Measurements from ENCODE around the gene ADGRL1. TPM values are rescaled to one million over a fixed set of nuclear protein-coding genes. Genes with fewer than 3 reads are reported as not detected.

Gene ADGRL1
- total and polyA plus RNA-seq, 9 of the 15 experiments (the other 6 are each of a cell fraction or from before 2014, with no cell fraction given), result 0.14 to 37.0 (median 8.6) TPM

DNA sequence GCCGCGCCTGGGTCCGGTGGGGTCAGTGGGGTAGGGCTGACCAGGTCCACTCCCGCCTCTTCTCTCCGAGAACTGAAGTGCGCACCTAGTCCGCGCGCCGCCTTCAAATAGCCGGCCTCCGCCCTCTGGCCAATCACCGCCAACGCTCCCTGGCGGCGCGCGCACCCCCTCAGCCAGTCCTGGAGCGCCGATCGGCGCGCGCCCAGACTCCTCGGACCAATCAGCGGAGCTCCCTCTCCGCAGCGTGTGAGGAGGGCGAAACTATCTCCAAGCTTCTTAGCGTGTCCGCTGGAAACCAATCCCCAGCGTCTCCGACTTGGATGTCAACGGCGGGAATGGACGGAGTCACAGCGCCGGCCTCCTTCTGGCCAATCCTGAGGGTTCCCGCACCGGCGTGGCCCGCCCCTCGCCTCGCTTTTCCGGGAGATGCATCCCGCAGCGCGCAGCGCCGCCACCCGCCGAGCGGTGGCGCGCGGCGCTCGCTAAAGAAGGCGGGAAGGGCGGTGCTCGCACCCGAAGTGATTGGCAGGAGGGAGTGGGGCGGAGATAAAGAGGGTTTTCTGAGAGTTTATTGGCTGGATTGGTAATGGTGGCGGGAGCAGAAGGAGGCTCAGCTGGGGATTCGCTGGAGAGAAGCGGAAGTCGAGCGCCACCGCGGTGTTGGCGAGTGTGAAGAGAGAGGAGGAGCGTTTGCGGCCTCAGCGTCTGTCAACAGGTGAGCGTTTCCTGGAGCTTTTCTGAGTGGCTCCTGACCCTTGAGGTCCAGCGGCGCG lies 69.3 kb downstream of the ADGRL1 start, which contains the start of gene ASF1B (continued):
- TF ChIP-seq, protein P1, sequence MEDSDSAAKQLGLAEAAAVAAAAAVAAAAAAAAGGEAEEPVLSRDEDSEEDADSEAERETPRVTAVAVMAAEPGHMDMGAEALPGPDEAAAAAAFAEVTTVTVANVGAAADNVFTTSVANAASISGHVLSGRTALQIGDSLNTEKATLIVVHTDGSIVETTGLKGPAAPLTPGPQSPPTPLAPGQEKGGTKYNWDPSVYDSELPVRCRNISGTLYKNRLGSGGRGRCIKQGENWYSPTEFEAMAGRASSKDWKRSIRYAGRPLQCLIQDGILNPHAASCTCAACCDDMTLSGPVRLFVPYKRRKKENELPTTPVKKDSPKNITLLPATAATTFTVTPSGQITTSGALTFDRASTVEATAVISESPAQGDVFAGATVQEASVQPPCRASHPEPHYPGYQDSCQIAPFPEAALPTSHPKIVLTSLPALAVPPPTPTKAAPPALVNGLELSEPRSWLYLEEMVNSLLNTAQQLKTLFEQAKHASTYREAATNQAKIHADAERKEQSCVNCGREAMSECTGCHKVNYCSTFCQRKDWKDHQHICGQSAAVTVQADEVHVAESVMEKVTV (CRISPR knock-in tag; IDR thresholded peaks at IDR 0.05), result peak; percentile 91
- TF ChIP-seq CHD2 (IDR thresholded peaks at IDR 0.05; ENCODE audit: low read depth, low read length), result peak; percentile 74
- TF ChIP-seq MAZ (CRISPR knock-in tag; conservative IDR thresholded peaks at IDR 0.05 in 1 of 2, IDR thresholded peaks at IDR 0.05 in 1 of 2), result peak; percentile 16 to 48
- TF ChIP-seq, protein P2, sequence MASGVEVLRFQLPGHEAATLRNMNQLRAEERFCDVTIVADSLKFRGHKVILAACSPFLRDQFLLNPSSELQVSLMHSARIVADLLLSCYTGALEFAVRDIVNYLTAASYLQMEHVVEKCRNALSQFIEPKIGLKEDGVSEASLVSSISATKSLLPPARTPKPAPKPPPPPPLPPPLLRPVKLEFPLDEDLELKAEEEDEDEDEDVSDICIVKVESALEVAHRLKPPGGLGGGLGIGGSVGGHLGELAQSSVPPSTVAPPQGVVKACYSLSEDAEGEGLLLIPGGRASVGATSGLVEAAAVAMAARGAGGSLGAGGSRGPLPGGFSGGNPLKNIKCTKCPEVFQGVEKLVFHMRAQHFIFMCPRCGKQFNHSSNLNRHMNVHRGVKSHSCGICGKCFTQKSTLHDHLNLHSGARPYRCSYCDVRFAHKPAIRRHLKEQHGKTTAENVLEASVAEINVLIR (CRISPR knock-in tag; IDR thresholded peaks at IDR 0.05), result peak; percentile 73
- TF ChIP-seq NBN (IDR thresholded peaks at IDR 0.05; ENCODE audit: low read depth), result peak; percentile 41; the same call in 1 of the 2 replicates
- no peak for TF ChIP-seq DMBX1 (CRISPR knock-in tag; IDR thresholded peaks at IDR 0.05; ENCODE audit: borderline replicate concordance)
- TF ChIP-seq SAFB (IDR thresholded peaks at IDR 0.05; ENCODE audit: borderline replicate concordance, low read depth, low read length), result no peak
- TF ChIP-seq MEIS2 (IDR thresholded peaks at IDR 0.05; ENCODE audit: partially characterized antibody), result peak; percentile 95
- TF ChIP-seq, protein P3, sequence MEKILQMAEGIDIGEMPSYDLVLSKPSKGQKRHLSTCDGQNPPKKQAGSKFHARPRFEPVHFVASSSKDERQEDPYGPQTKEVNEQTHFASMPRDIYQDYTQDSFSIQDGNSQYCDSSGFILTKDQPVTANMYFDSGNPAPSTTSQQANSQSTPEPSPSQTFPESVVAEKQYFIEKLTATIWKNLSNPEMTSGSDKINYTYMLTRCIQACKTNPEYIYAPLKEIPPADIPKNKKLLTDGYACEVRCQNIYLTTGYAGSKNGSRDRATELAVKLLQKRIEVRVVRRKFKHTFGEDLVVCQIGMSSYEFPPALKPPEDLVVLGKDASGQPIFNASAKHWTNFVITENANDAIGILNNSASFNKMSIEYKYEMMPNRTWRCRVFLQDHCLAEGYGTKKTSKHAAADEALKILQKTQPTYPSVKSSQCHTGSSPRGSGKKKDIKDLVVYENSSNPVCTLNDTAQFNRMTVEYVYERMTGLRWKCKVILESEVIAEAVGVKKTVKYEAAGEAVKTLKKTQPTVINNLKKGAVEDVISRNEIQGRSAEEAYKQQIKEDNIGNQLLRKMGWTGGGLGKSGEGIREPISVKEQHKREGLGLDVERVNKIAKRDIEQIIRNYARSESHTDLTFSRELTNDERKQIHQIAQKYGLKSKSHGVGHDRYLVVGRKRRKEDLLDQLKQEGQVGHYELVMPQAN (IDR thresholded peaks at IDR 0.05; ENCODE audit: borderline replicate concordance), result peak; percentile 73; the same call in 1 of the 2 replicates
- no peak for TF ChIP-seq ZSCAN32 (CRISPR knock-in tag; IDR thresholded peaks at IDR 0.05)
- peak; percentile 29; the same call in 1 of the 2 replicates for TF ChIP-seq LCOR (CRISPR knock-in tag; IDR thresholded peaks at IDR 0.05)
- no peak; the same call in 1 of the 2 replicates for TF ChIP-seq POLR2AphosphoS2 (IDR thresholded peaks at IDR 0.05; ENCODE audit: low read length)
- peak; percentile 92 for TF ChIP-seq ASH1L (IDR thresholded peaks at IDR 0.05; ENCODE audit: borderline replicate concordance, low read depth, partially characterized antibody)
- 0 out of 2 replicates have a peak, but pooled peaks have one; percentile 39 for TF ChIP-seq E2F3 (CRISPR knock-in tag; IDR thresholded peaks at IDR 0.05)
- 0 out of 2 replicates have a peak, but pooled peaks have one; percentile 16 for TF ChIP-seq ATF1 (CRISPR knock-in tag; IDR thresholded peaks at IDR 0.05)
- peak; percentile 97 for TF ChIP-seq ATF1 (tag; IDR thresholded peaks at IDR 0.05)
- no peak for TF ChIP-seq BRCA1 (IDR thresholded peaks at IDR 0.05)
- TF ChIP-seq BRCA1 (CRISPR knock-in tag; IDR thresholded peaks at IDR 0.05), result no peak
- TF ChIP-seq TARDBP (IDR thresholded peaks at IDR 0.05), result peak; percentile 15; the same call in 1 of the 2 replicates
- peak; percentile 72 for TF ChIP-seq RFX5 (IDR thresholded peaks at IDR 0.05; ENCODE audit: low read depth, low read length)
- TF ChIP-seq FOXK2 (conservative IDR thresholded peaks at IDR 0.05 in 1 of 2, IDR thresholded peaks at IDR 0.05 in 1 of 2; ENCODE audit: low read depth in 2 of 2), result peak; percentile 92
- TF ChIP-seq, protein P4, sequence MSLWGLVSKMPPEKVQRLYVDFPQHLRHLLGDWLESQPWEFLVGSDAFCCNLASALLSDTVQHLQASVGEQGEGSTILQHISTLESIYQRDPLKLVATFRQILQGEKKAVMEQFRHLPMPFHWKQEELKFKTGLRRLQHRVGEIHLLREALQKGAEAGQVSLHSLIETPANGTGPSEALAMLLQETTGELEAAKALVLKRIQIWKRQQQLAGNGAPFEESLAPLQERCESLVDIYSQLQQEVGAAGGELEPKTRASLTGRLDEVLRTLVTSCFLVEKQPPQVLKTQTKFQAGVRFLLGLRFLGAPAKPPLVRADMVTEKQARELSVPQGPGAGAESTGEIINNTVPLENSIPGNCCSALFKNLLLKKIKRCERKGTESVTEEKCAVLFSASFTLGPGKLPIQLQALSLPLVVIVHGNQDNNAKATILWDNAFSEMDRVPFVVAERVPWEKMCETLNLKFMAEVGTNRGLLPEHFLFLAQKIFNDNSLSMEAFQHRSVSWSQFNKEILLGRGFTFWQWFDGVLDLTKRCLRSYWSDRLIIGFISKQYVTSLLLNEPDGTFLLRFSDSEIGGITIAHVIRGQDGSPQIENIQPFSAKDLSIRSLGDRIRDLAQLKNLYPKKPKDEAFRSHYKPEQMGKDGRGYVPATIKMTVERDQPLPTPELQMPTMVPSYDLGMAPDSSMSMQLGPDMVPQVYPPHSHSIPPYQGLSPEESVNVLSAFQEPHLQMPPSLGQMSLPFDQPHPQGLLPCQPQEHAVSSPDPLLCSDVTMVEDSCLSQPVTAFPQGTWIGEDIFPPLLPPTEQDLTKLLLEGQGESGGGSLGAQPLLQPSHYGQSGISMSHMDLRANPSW (CRISPR knock-in tag; IDR thresholded peaks at IDR 0.05), result no peak
